ENCODE results near the gene SELE.

The SELE gene

DNA sequence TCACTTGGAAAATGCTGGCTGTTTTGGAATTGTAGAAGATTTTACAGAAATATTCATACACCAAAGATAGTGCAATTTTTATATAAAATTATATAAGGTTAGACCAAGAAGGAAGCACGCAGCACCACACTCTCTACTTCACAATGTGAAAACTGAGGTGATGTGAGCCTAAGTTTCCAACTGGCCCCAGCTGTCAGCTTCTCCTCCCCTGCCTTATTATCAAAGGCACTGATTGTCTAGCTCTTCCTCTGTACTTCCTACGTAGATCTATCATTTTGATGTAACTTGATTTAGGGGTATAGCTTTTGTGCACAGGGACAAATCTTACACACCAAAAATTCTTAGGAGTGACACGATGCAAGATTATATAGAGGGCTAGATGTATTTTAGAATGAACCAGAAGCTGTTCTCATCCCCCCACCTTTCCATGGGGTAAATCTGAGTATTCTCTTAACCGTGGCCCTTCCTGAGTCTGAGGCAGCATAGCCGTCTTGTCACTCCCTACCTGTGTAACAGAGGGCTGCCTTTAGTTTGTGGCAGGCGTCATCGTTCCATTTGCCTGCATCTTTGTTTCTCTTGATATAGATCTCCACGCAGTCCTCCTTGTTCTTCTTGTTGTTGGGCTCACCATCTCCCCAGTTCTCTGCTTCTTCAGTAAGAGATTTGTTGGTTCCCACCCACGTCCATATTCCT is 25.8 kb downstream of the SELE start:
- peaks cover 72% of the 10 kb centered on the region for H3K4me1 ChIP-seq (ENCODE audit: insufficient read depth, low read length, poor library complexity, severe bottlenecking)
- H2AFZ ChIP-seq (ENCODE audit: low read length): no peak overlapping the region
- peak overlapping the region; percentile 91 for H3K4me2 ChIP-seq (ENCODE audit: low read depth, low read length, poor library complexity, severe bottlenecking)
- peak overlapping the region; percentile 92 for H3K9ac ChIP-seq (ENCODE audit: low read depth, low read length, poor library complexity, severe bottlenecking)
- peaks cover 84% of the 10 kb centered on the region for H3K79me2 ChIP-seq (ENCODE audit: insufficient read depth, low read length)
- no peaks in the 10 kb centered on the region for H3K27me3 ChIP-seq (ENCODE audit: insufficient read depth, low read length, poor library complexity, severe bottlenecking)
- peaks cover 7% of the 10 kb centered on the region for H4K20me1 ChIP-seq (ENCODE audit: insufficient read depth, low read length, poor library complexity, severe bottlenecking)
- H3K36me3 ChIP-seq (ENCODE audit: insufficient read depth, low read length): peaks cover 50% of the 10 kb centered on the region
- no peaks in the 10 kb centered on the region for H3K9me3 ChIP-seq (ENCODE audit: insufficient read depth, low read depth, low read length)
- H3F3A ChIP-seq (ENCODE audit: low read depth): no peaks in the 10 kb centered on the region
- TF ChIP-seq EZH2phosphoT487 (IDR thresholded peaks at IDR 0.05; ENCODE audit: borderline replicate concordance) (no peak), CTCF (conservative IDR thresholded peaks at IDR 0.05; ENCODE audit: low read length) (no peak)
- no peaks in the 10 kb centered on the region for H3K9me2 ChIP-seq (replicated peaks; ENCODE audit: low read depth, low read length)
- peak overlapping the region; percentile 85 for H3K4me3 ChIP-seq (ENCODE audit: low read length, poor library complexity, severe bottlenecking)

GRCh38 chr1:169704797-169705196 is 29.1 kb downstream of the SELE start:
- H3K4me1 ChIP-seq (ENCODE audit: insufficient read depth, low read length, poor library complexity, severe bottlenecking): peaks cover 98% of the 10 kb centered on the region
- no peaks in the 10 kb centered on the region for H3K9me2 ChIP-seq (replicated peaks; ENCODE audit: low read depth, low read length)
- no peak overlapping the region for H2AFZ ChIP-seq (ENCODE audit: low read length)
- H3K4me3 ChIP-seq (ENCODE audit: low read length, poor library complexity, severe bottlenecking): peak overlapping the region; percentile 85
- peaks cover 63% of the 10 kb centered on the region for H3K36me3 ChIP-seq (ENCODE audit: insufficient read depth, low read length)
- H3K4me2 ChIP-seq (ENCODE audit: low read depth, low read length, poor library complexity, severe bottlenecking): peak overlapping the region; percentile 91
- H4K20me1 ChIP-seq (ENCODE audit: insufficient read depth, low read length, poor library complexity, severe bottlenecking): peaks cover 7% of the 10 kb centered on the region
- TF ChIP-seq CTCF (conservative IDR thresholded peaks at IDR 0.05; ENCODE audit: low read length) (no peak), EZH2phosphoT487 (IDR thresholded peaks at IDR 0.05; ENCODE audit: borderline replicate concordance) (no peak)
- no peaks in the 10 kb centered on the region for H3K27me3 ChIP-seq (ENCODE audit: insufficient read depth, low read length, poor library complexity, severe bottlenecking)
- peak overlapping the region; percentile 92 for H3K9ac ChIP-seq (ENCODE audit: low read depth, low read length, poor library complexity, severe bottlenecking)
- H3K9me3 ChIP-seq (ENCODE audit: insufficient read depth, low read depth, low read length): no peaks in the 10 kb centered on the region
- peaks cover 81% of the 10 kb centered on the region for H3K79me2 ChIP-seq (ENCODE audit: insufficient read depth, low read length)
- peaks cover 23% of the 10 kb centered on the region for H3F3A ChIP-seq (ENCODE audit: low read depth)

DNA sequence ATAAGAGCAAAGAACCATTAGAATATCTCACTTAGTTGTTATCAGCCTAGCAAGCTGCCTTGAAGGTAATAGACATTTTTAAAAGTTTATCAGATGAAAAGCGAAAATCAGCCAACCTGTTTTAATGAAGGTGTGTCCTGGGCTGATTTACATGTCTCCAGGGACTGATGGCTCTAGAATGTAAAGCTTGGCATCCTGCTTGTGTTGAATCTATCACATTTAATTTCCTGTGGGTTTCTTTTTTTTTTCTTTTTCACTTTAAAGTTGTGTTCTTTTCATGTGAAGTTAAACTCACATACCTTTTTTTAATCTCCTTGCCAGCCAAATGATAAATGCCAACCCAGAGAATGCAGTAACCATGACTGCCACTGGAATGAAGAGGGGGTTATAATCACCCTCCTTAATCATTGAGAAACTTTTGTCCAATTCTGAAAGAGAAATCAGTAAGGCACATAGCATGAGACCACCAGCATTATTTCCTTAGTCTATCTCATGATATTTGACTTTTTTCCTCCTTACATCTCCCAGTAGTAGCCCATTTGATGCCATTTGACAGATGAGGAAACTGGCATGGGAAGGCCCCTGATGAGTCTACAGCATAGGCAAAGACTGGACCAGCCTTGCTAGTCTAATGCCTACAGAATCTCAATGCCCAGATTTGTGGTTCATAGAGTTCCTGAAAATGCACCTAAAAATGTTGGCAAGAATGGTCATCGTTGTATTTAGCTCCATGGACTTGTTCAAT is 32.4 kb downstream of the SELE start:
- TF ChIP-seq CTCF (conservative IDR thresholded peaks at IDR 0.05; ENCODE audit: low read length) (no peak), EZH2phosphoT487 (IDR thresholded peaks at IDR 0.05; ENCODE audit: borderline replicate concordance) (no peak)
- H4K20me1 ChIP-seq (ENCODE audit: insufficient read depth, low read length, poor library complexity, severe bottlenecking): no peaks in the 10 kb centered on the region
- H3K27me3 ChIP-seq (ENCODE audit: insufficient read depth, low read length, poor library complexity, severe bottlenecking): no peaks in the 10 kb centered on the region
- H3K4me1 ChIP-seq (ENCODE audit: insufficient read depth, low read length, poor library complexity, severe bottlenecking): peaks cover 97% of the 10 kb centered on the region
- peak overlapping the region; percentile 92 for H3K9ac ChIP-seq (ENCODE audit: low read depth, low read length, poor library complexity, severe bottlenecking)
- peaks cover 58% of the 10 kb centered on the region for H3K79me2 ChIP-seq (ENCODE audit: insufficient read depth, low read length)
- H3K4me2 ChIP-seq (ENCODE audit: low read depth, low read length, poor library complexity, severe bottlenecking): peak overlapping the region; percentile 91
- H3K4me3 ChIP-seq (ENCODE audit: low read length, poor library complexity, severe bottlenecking): peak overlapping the region; percentile 85
- no peaks in the 10 kb centered on the region for H3K9me3 ChIP-seq (ENCODE audit: insufficient read depth, low read depth, low read length)
- no peaks in the 10 kb centered on the region for H3K9me2 ChIP-seq (replicated peaks; ENCODE audit: low read depth, low read length)
- no peak overlapping the region for H2AFZ ChIP-seq (ENCODE audit: low read length)
- peaks cover 45% of the 10 kb centered on the region for H3K36me3 ChIP-seq (ENCODE audit: insufficient read depth, low read length)
- peaks cover 39% of the 10 kb centered on the region for H3F3A ChIP-seq (ENCODE audit: low read depth)
